ENCODE data around the gene FAHD2A.
"Not testable (repeated sequence)": the region's sequence is repeated elsewhere in the genome, so short reads cannot be mapped to it uniquely, and the experiment has no call there.

Gene FAHD2A

GRCh38 chr2:95376311-95377215 is 25.9 kb upstream of the FAHD2A start:
- DNase-seq = no peak

DNA sequence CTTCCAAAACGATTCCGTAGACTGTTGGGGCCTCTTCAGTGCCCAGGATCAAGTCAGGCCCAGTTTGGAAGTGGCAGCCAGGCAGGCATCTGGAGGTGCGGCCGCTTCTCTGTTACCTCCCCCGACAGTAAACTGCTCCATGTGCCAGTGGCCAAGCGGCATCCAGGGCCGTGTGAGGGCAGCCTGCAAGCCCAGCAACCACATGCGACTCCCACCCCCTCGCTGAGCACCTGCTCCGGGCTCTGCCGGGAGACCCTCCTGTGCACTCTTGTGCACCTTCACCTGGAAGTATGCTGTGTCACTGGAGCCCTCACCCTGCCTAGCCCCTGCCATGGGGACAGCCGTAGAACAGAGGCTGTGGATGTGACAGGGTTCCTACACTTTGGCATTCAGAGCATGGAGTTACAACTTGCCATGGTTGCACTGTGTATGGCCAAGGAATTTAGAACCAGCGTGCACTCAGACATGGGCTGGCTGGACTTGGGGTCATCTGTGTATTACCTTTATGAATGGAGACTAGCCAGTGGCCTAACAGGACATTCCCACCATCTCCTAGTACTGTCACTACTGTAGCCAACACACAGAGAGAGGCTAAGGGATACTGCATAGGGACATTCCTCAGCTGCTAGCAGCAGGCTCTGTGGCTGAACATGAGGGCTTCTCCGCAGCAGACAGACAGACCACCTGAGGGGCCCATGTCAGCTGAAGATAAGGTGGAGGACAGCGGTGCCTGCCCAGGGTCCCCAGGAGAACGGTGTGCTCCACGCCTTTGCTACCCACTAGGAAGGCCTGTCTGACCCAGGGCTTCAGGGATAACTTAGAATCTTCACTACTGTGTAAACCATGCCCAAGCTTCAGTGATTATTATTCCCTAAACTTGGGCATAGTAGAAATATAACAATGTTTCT is 25.0 kb upstream of the FAHD2A start:
- DNase-seq = no peak

- not testable (repeated sequence) for DNase-seq
Measured at GRCh38 chr2:95378281-95378680, 24.2 kb upstream of the FAHD2A start.

DNA sequence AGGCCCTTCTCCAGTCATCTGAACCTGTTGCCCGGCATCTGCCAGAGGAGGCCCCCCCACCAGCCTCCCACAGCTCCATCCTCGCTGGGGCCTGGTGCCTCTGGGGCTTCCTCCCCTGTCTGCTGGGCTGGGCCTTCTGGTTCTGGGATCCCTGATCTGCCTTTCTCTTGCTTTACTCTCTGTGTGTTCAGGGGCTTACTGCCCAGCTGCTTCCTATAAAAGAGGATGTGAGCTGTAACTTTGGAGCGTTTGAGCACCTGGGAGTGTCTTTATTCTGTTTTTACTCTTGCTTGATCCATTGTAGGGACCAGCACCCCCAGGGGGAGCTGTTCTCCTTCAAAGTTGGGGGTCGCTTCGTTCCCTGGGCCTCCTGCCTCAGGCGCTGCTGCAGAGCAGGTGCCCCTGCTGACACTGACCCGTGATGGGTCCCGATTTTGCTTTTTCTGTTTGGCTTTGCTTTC is 23.1 kb upstream of the FAHD2A start:
- no peak for DNase-seq

- DNase-seq = no peak
Measured at GRCh38 chr2:95380280-95380679, 22.2 kb upstream of the FAHD2A start.

- DNase-seq = no peak
Measured at GRCh38 chr2:95380731-95381130, 21.8 kb upstream of the FAHD2A start.

- no peak for DNase-seq
Measured at GRCh38 chr2:95381212-95382191, 21.0 kb upstream of the FAHD2A start.

- DNase-seq = no peak
Measured at GRCh38 chr2:95382192-95382591, 20.3 kb upstream of the FAHD2A start.

GRCh38 chr2:95382686-95383634 is 19.5 kb upstream of the FAHD2A start:
- no peak for DNase-seq

DNA sequence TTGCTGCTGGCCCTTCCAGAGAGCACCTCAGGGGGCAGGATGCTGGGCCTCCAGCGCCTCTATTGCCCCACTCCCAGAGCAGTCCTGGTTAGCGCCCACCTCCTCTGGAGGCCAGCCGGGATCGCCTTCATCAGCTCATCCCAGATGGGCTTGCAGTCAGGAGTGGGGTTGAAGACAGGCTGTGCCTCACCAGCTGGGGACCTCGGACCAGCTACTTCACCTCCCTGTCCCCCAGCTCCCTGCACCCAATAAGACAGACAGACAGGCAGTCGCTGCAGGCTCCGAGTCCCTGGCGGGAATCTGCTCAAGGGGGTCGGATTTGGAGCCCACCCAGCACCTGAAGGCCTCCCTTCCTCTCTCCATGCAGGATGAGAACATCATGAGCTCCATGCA is 18.9 kb upstream of the FAHD2A start:
- DNase-seq = no peak

DNA sequence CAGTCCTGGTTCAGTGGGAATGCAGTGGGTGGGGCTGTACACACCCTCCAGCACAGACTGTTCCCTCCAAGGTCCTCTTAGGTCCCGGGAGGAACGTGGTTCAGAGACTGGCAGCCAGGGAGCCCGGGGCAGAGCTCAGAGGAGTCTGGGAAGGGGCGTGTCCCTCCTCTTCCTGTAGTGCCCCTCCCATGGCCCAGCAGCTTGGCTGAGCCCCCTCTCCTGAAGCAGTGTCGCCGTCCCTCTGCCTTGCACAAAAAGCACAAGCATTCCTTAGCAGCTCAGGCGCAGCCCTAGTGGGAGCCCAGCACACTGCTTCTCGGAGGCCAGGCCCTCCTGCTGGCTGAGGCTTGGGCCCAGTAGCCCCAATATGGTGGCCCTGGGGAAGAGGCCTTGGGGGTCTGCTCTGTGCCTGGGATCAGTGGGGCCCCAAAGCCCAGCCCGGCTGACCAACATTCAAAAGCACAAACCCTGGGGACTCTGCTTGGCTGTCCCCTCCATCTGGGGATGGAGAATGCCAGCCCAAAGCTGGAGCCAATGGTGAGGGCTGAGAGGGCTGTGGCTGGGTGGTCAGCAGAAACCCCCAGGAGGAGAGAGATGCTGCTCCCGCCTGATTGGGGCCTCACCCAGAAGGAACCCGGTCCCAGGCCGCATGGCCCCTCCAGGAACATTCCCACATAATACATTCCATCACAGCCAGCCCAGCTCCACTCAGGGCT is 17.5 kb upstream of the FAHD2A start:
- DNase-seq = no peak

DNA sequence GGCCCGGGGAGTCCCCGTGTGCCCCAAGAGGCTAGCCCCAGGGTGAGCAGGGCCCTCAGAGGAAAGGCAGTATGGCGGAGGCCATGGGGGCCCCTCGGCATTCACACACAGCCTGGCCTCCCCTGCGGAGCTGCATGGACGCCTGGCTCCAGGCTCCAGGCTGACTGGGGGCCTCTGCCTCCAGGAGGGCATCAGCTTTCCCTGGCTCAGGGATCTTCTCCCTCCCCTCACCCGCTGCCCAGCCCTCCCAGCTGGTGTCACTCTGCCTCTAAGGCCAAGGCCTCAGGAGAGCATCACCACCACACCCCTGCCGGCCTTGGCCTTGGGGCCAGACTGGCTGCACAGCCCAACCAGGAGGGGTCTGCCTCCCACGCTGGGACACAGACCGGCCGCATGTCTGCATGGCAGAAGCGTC is 16.9 kb upstream of the FAHD2A start:
- no peak for DNase-seq

DNA sequence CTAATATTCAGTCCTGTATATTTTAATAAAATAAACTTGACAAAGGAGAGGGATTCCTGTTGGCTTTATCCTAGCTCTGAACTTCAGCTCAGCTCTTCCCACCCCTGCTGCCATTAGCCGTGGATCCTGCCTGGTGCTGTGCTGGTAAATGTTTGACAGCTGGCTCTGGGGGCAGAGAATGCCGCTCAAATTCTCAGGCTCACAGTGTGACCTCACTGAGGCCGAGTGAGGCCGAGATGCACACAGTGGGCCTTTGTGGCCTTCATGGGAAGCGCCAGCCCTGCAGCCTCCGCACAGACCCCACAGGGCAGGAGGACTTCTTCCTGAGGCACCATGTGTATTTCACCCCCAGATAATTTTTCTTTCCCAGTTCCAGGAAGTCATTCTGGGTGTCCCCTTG is 16.5 kb upstream of the FAHD2A start:
- no peak for DNase-seq

- DNase-seq = no peak
Measured at GRCh38 chr2:95387358-95387757, 15.2 kb upstream of the FAHD2A start.

- DNase-seq = no peak
Measured at GRCh38 chr2:95388091-95388692, 14.3 kb upstream of the FAHD2A start.

GRCh38 chr2:95388856-95389244 is 13.7 kb upstream of the FAHD2A start:
- no peak for DNase-seq

- no peak for DNase-seq
Measured at GRCh38 chr2:95389245-95390119, 13.0 kb upstream of the FAHD2A start.

DNA sequence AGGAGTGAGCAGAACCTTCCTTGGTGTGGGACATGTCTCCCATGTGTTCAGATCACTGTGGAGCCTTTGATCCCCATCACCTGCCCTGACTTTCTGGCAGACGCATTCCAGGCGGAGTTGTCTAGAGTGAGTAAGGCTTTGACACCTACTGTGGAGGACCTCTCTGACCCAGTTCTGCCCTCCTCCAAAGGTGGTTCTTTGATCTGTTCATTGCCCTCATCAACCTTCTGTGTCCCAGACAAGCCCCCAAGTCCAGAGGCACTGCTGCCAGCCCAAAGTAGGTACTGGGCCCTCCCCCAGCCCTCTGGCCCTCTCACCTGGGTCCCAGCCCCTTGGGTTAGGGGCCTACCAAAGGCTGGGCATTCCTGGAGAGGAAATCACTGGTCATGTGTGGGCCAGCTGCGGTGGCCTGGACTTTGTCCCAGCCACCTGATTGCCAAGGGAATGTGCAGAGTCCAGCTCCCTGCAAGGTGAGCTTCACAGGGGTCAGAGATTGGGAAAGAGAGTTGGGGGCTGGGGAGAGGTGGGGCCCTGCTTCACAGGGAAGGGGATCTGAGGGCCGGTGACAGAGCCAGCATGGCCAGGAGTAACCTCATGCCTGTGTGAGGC is 12.1 kb upstream of the FAHD2A start:
- no peak for DNase-seq

- DNase-seq = no peak
Measured at GRCh38 chr2:95390881-95391321, 11.6 kb upstream of the FAHD2A start.
